ENCODE data around the gene C11orf97.

DNA sequence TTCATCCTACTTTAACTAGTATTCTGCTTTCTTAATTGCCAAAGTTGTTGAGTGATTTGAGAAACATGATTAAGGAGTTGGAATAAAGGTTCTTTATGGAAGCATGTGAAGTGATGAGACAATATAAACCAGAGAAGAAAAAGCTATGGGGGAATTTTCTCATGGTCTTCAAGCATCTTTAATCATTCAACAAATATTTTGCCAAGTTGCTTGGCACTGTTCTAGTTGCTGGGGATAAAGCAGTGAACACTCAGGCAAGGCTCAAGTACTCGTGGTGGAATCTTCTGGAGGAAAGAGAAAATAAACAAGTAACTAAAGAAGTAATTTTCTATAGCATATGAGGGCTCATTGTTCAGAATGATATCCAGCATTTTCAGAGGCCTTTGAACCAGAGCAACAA lies 45.7 kb downstream of the C11orf97 start:
- TF ChIP-seq EP300 (IDR thresholded peaks at IDR 0.05; ENCODE audit: borderline replicate concordance): no peak
- TF ChIP-seq YY1 (IDR thresholded peaks at IDR 0.05; ENCODE audit: low read depth): no peak
- no peak for TF ChIP-seq RAD21 (IDR thresholded peaks at IDR 0.05; ENCODE audit: low read depth)
- TF ChIP-seq, protein P1, sequence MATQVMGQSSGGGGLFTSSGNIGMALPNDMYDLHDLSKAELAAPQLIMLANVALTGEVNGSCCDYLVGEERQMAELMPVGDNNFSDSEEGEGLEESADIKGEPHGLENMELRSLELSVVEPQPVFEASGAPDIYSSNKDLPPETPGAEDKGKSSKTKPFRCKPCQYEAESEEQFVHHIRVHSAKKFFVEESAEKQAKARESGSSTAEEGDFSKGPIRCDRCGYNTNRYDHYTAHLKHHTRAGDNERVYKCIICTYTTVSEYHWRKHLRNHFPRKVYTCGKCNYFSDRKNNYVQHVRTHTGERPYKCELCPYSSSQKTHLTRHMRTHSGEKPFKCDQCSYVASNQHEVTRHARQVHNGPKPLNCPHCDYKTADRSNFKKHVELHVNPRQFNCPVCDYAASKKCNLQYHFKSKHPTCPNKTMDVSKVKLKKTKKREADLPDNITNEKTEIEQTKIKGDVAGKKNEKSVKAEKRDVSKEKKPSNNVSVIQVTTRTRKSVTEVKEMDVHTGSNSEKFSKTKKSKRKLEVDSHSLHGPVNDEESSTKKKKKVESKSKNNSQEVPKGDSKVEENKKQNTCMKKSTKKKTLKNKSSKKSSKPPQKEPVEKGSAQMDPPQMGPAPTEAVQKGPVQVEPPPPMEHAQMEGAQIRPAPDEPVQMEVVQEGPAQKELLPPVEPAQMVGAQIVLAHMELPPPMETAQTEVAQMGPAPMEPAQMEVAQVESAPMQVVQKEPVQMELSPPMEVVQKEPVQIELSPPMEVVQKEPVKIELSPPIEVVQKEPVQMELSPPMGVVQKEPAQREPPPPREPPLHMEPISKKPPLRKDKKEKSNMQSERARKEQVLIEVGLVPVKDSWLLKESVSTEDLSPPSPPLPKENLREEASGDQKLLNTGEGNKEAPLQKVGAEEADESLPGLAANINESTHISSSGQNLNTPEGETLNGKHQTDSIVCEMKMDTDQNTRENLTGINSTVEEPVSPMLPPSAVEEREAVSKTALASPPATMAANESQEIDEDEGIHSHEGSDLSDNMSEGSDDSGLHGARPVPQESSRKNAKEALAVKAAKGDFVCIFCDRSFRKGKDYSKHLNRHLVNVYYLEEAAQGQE (IDR thresholded peaks at IDR 0.05; ENCODE audit: low read depth): no peak
- no peak for TF ChIP-seq EGR1 (IDR thresholded peaks at IDR 0.05)
- no peak for TF ChIP-seq FOXM1 (IDR thresholded peaks at IDR 0.05; ENCODE audit: borderline replicate concordance, low read depth)
- TF ChIP-seq, protein P2, sequence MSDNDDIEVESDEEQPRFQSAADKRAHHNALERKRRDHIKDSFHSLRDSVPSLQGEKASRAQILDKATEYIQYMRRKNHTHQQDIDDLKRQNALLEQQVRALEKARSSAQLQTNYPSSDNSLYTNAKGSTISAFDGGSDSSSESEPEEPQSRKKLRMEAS (IDR thresholded peaks at IDR 0.05): no peak
- TF ChIP-seq TAF1 (IDR thresholded peaks at IDR 0.05; ENCODE audit: low read depth): no peak
- no peak for TF ChIP-seq CEBPB (IDR thresholded peaks at IDR 0.05)
- no peak for TF ChIP-seq TCF12 (IDR thresholded peaks at IDR 0.05; ENCODE audit: low read depth)

All from Ishikawa (cell line).